ENCODE results near the gene FOSL2.

FOSL2 gene

GRCh38 chr2:28407976-28408690, 15.5 kb downstream of the FOSL2 start:
- H3K4me3 ChIP-seq (ENCODE audit: low read length) = no peak overlapping the region
- no peak for TF ChIP-seq CTCF (conservative IDR thresholded peaks at IDR 0.05; ENCODE audit: low read length)
- DNase-seq (ENCODE audit: low read depth) = no peak

DNA sequence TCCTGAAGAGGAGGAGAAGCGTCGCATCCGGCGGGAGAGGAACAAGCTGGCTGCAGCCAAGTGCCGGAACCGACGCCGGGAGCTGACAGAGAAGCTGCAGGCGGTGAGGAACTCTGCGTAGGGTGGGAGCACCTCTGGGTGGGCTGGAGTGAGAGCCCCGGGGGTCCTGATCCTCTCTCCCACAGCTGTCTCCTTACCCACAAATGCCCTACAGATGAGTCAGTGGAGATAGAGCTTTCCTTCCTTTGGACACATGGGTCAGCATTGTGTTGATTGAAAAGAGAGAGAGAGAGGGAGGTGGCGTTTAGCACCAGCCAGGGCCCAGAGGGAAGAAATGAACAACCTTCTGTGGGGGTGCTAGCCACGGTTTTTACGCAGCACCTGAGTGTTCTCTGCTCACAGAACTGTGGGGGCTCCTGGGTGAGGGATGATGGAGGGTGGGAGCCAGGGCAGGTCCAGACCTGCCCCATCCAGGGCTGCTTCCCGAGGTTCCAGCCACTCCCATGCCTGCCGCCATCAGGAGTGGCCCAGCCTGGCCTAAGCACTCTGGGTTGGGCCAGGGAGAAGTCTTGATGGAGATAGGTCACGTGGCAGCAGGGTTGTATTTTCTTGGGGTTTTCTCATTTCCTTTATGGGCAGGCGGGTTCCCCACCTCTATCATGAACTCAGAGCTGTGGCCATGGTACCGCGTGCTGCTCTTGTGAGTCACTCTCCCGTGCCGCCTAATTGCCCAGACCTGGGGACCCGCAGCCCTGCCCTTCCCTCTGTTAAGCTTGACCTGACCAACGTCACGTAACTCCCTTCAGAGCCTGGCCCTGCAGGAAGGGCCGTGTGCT, 16.3 kb downstream of the FOSL2 start:
- no peak for TF ChIP-seq CTCF (conservative IDR thresholded peaks at IDR 0.05; ENCODE audit: low read length)
- no peak overlapping the region for H3K4me3 ChIP-seq (ENCODE audit: low read length)
- DNase-seq (ENCODE audit: low read depth) = peak; percentile 62

GRCh38 chr2:28411166-28411755, 18.6 kb downstream of the FOSL2 start:
- no peak for DNase-seq (ENCODE audit: low read depth)
- H3K4me3 ChIP-seq (ENCODE audit: low read length) = no peak overlapping the region
- TF ChIP-seq CTCF (conservative IDR thresholded peaks at IDR 0.05; ENCODE audit: low read length) = no peak

- no peak for TF ChIP-seq CTCF (conservative IDR thresholded peaks at IDR 0.05; ENCODE audit: low read length)
- H3K4me3 ChIP-seq (ENCODE audit: low read length) = no peak overlapping the region
- no peak for DNase-seq (ENCODE audit: low read depth)
Measured at GRCh38 chr2:28411956-28412609, 19.4 kb downstream of the FOSL2 start.

DNA sequence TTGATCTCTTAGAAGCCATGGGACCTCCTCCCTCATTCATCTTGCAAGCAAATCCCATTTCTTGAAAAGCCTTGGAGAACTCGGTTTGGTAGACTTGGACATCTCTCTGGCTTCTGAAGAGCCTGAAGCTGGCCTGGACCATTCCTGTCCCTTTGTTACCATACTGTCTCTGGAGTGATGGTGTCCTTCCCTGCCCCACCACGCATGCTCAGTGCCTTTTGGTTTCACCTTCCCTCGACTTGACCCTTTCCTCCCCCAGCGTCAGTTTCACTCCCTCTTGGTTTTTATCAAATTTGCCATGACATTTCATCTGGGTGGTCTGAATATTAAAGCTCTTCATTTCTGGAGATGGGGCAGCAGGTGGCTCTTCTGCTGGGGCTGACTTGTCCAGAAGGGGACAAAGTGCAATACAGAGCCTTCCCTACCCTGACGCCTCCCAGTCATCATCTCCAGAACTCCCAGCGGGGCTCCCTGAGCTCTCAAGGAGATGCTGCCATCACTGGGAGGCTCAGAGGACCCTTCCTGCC, 20.0 kb downstream of the FOSL2 start:
- no peak overlapping the region for H3K4me3 ChIP-seq (ENCODE audit: low read length)
- DNase-seq (ENCODE audit: low read depth) = no peak
- TF ChIP-seq CTCF (conservative IDR thresholded peaks at IDR 0.05; ENCODE audit: low read length) = no peak

DNA sequence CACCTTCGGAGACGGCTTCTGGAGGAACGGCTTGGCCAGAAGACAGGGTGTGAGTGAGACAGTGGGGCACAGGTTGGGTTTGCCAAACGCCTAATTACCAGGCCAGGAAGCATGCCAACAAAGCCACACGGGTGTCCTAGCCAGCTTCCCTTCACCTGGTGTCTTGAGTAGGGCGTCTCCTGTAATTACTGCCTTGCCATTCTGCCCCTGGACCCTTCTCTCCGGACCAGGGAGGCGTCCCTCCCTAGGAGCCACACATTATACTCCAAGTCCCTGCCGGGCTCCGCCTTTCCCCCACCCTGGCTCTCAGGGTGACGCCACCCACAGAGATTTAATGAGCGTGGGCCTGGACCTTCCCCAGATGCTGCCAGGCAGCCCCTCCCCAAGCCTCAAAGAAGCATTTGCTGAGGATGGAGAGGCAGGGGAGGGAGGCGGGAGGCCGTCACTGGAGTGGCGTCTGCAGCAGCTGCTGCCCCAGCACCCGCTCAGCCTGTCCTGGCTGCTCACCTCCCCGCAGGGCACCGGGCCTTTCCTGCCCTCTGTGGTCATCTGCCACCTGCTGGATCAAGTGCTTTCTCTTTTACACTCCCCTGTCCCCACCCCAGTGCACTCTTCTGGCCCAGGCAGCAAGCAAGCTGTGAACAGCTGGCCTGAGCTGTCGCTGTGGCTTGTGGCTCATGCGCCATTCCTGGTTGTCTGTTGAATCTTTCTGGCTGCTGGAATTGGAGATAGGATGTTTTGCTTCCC, 20.7 kb downstream of the FOSL2 start:
- TF ChIP-seq CTCF (conservative IDR thresholded peaks at IDR 0.05; ENCODE audit: low read length) = peak; percentile 16; the same call in 1 of the 2 replicates
- H3K4me3 ChIP-seq (ENCODE audit: low read length) = no peak overlapping the region
- DNase-seq (ENCODE audit: low read depth) = no peak
